ENCODE results near the gene PLEK2. TPM values are rescaled to one million over a fixed set of nuclear protein-coding genes. Genes with fewer than 3 reads are reported as not detected.

The PLEK2 gene
- total and polyA plus RNA-seq, 11 donors, result 0.30 to 2.6 (median 0.87) TPM; not detected in 4

- intact Hi-C loops (cut with DNase I), result no loop called here
- Histone ChIP-seq H3K27ac (no peak overlapping the region), H3K27me3 (peaks cover 0 to 8% (median 0%) of the 10 kb centered on the region in 9 donors), H3K9me3 (no peaks in the 10 kb centered on the region), H3K4me3 (no peak overlapping the region), H3K4me1 (peaks cover 0 to 3% (median 0%) of the 10 kb centered on the region in 12 donors), H3K36me3 (no peaks in the 10 kb centered on the region)
- ATAC-seq (no peak), DNase-seq (no peak)
- TF ChIP-seq, protein P1, sequence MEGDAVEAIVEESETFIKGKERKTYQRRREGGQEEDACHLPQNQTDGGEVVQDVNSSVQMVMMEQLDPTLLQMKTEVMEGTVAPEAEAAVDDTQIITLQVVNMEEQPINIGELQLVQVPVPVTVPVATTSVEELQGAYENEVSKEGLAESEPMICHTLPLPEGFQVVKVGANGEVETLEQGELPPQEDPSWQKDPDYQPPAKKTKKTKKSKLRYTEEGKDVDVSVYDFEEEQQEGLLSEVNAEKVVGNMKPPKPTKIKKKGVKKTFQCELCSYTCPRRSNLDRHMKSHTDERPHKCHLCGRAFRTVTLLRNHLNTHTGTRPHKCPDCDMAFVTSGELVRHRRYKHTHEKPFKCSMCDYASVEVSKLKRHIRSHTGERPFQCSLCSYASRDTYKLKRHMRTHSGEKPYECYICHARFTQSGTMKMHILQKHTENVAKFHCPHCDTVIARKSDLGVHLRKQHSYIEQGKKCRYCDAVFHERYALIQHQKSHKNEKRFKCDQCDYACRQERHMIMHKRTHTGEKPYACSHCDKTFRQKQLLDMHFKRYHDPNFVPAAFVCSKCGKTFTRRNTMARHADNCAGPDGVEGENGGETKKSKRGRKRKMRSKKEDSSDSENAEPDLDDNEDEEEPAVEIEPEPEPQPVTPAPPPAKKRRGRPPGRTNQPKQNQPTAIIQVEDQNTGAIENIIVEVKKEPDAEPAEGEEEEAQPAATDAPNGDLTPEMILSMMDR (IDR thresholded peaks at IDR 0.05), result no peak
- TF ChIP-seq POLR2A (IDR thresholded peaks at IDR 0.05), result no peak
- 83 to 89% (median 87%) methylated on average over 10 of the region's 10 CpGs for WGBS, 4 donors
These were observed 24.3 kb upstream of the PLEK2 start for GRCh38 chr14:67436006-67436866.

- Histone ChIP-seq H3K27me3 (peaks cover 0 to 8% (median 0%) of the 10 kb centered on the region in 9 donors), H3K36me3 (no peaks in the 10 kb centered on the region), H3K4me1 (peaks cover 0 to 3% (median 0%) of the 10 kb centered on the region in 12 donors), H3K27ac (no peak overlapping the region), H3K4me3 (no peak overlapping the region), H3K9me3 (no peaks in the 10 kb centered on the region)
- WGBS, 4 donors, result 89 to 90% (median 89%) methylated on average over 5 of the region's 5 CpGs
- DNase-seq (no peak), ATAC-seq (no peak)
- TF ChIP-seq, protein P1 (IDR thresholded peaks at IDR 0.05), result no peak
- no peak for TF ChIP-seq POLR2A (IDR thresholded peaks at IDR 0.05)
- intact Hi-C loops (cut with DNase I), result no loop called here
These were observed 23.6 kb upstream of the PLEK2 start for GRCh38 chr14:67435603-67436002.

DNA sequence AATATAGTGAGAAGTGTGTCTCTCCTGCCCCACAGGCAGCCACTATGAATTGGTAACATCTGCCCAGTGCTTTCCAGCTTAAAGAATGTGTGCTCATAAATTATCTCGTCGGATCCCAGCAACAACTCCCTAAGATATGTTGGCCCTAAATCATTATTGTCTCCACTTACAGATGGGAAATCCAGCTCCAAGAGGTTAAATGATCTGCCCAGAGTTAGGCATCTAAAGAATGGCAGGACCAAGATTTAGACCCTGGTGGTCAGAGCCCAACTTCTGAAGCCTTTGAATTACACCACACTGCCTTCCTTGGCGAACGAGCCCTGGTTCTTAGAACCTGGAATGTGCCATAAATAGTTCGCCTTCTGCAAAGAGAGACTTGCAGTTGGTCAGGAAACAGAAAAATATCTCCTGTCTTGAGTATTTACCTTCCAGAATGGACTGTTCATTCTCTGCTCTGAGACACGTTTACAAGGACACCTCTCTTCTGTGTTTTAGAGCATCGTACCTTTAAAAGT is 20.1 kb upstream of the PLEK2 start:
- WGBS, 4 donors, result 54 to 59% (median 54%) methylated on average over 7 of the region's 7 CpGs
- DNase-seq (no peak), ATAC-seq (no peak)
- no peak for TF ChIP-seq POLR2A (IDR thresholded peaks at IDR 0.05)
- TF ChIP-seq, protein P1 (IDR thresholded peaks at IDR 0.05), result no peak
- intact Hi-C loops (cut with DNase I), result no loop called here
- H3K36me3 ChIP-seq, result no peaks in the 10 kb centered on the region
- peak overlapping the region in 1 of 12 donors; percentile 47 for H3K27ac ChIP-seq
- no peak overlapping the region for H3K4me3 ChIP-seq
- no peaks in the 10 kb centered on the region for H3K9me3 ChIP-seq
- H3K4me1 ChIP-seq, result peaks cover 0 to 7% (median 3%) of the 10 kb centered on the region in 12 donors
- peaks cover 0 to 8% (median 0%) of the 10 kb centered on the region in 9 donors for H3K27me3 ChIP-seq

GRCh38 chr14:67429510-67430205 is 17.7 kb upstream of the PLEK2 start:
- intact Hi-C loops (cut with DNase I), result loop anchor here in 8 of 10 donors (2.0 to 10.0 kb wide), 8 partner anchors 53 to 278 kb away; partner anchors contain the start of genes RDH12 (in 4 of the 8) and TMEM229B (in 2 of the 8)
- H3K4me3 ChIP-seq, result no peak overlapping the region
- 72 to 76% (median 75%) methylated on average over 9 of the region's 9 CpGs for WGBS, 4 donors
- TF ChIP-seq, protein P1 (IDR thresholded peaks at IDR 0.05), result no peak
- TF ChIP-seq POLR2A (IDR thresholded peaks at IDR 0.05), result no peak
- ATAC-seq, result no peak
- H3K9me3 ChIP-seq, result no peaks in the 10 kb centered on the region
- no peaks in the 10 kb centered on the region for H3K36me3 ChIP-seq
- no peak overlapping the region for H3K27ac ChIP-seq
- H3K27me3 ChIP-seq, result peaks cover 0 to 12% (median 0%) of the 10 kb centered on the region in 9 donors
- no peak for DNase-seq
- H3K4me1 ChIP-seq, result peaks cover 0 to 12% (median 3%) of the 10 kb centered on the region in 12 donors
